ENCODE data around the gene TAX1BP1. TPM values are rescaled to one million over a fixed set of nuclear protein-coding genes. Genes with fewer than 3 reads are reported as not detected.
"Not testable (repeated sequence)": the region's sequence is repeated elsewhere in the genome, so short reads cannot be mapped to it uniquely, and the experiment has no call there.

TAX1BP1 gene
- total and polyA plus RNA-seq, 2 experiments from 2014 or later, result 56.5 to 87.9 TPM

- peak; percentile 97 for DNase-seq (ENCODE audit: low spot score)
- Mint-ChIP-seq H3K27me3 (ENCODE audit: insufficient read depth, low read depth, poor library complexity) (peaks cover 7% of the 10 kb centered on the region), H3K36me3 (ENCODE audit: low read depth) (no peaks in the 10 kb centered on the region; the same call in 2 of the 3 replicates), H3K27ac (peak overlapping the region; percentile 98), H3K4me3 (peak overlapping the region; percentile 94), H3K4me1 (peaks cover 24% of the 10 kb centered on the region), H3K9me3 (no peaks in the 10 kb centered on the region; the same call in 2 of the 3 replicates)
- peak overlapping the region; percentile 97 for H3K27ac ChIP-seq (ENCODE audit: low read depth)
- no peaks in the 10 kb centered on the region; the same call in 1 of the 2 replicates for H3K36me3 ChIP-seq (ENCODE audit: insufficient read depth)
- H3F3A ChIP-seq (replicated peaks; ENCODE audit: low read depth), result no peaks in the 10 kb centered on the region
- H2AFZ ChIP-seq, result peak overlapping the region; percentile 83
- no peaks in the 10 kb centered on the region for H4K20me1 ChIP-seq (replicated peaks; ENCODE audit: insufficient read depth)
- TF ChIP-seq POLR2AphosphoS5 (IDR thresholded peaks at IDR 0.05; ENCODE audit: low read depth), result peak; percentile 20; the same call in 1 of the 2 replicates
- no peak for TF ChIP-seq JUNB (IDR thresholded peaks at IDR 0.05; ENCODE audit: unreplicated experiment)
- no peaks in the 10 kb centered on the region for H3K27me3 ChIP-seq (ENCODE audit: insufficient read depth)
- H3K4me1 ChIP-seq (ENCODE audit: insufficient read depth), result peaks cover 6% of the 10 kb centered on the region; the same call in 1 of the 2 replicates
- peak overlapping the region; percentile 81 for H3K4me2 ChIP-seq
- no peaks in the 10 kb centered on the region for H3K9me2 ChIP-seq (ENCODE audit: insufficient read depth)
- ATAC-seq, result peak; percentile 93
- peaks cover 44% of the 10 kb centered on the region for H3K79me2 ChIP-seq (replicated peaks; ENCODE audit: insufficient read depth)
- H3K4me3 ChIP-seq, result peak overlapping the region; percentile 93
Observed at GRCh38 chr7:27740449-27741086, 606 bp downstream of the TAX1BP1 start.

- H3K4me3 Mint-ChIP-seq; H3K27ac ChIP-seq (ENCODE audit: low read depth); H3K36me3 ChIP-seq (ENCODE audit: insufficient read depth); H2AFZ ChIP-seq; H3K4me3 ChIP-seq; H3F3A ChIP-seq (replicated peaks; ENCODE audit: low read depth); H3K4me2 ChIP-seq; H3K27me3 Mint-ChIP-seq (ENCODE audit: insufficient read depth, low read depth, poor library complexity); DNase-seq (ENCODE audit: low spot score); H4K20me1 ChIP-seq (replicated peaks; ENCODE audit: insufficient read depth); H3K27me3 ChIP-seq (ENCODE audit: insufficient read depth); H3K4me1 ChIP-seq (ENCODE audit: insufficient read depth); H3K9me3 Mint-ChIP-seq; H3K36me3 Mint-ChIP-seq (ENCODE audit: low read depth); H3K9me2 ChIP-seq (ENCODE audit: insufficient read depth); ATAC-seq: not testable (repeated sequence)
- peaks cover 61% of the 10 kb centered on the region for H3K79me2 ChIP-seq (replicated peaks; ENCODE audit: insufficient read depth)
- Mint-ChIP-seq H3K27ac (peak overlapping the region; percentile 70; the same call in 1 of the 2 replicates), H3K4me1 (peaks cover 31% of the 10 kb centered on the region)
Observed at GRCh38 chr7:27742091-27742710, 2.2 kb downstream of the TAX1BP1 start.

GRCh38 chr7:27745064-27745583, 5.2 kb downstream of the TAX1BP1 start:
- ATAC-seq (peak; percentile 40), DNase-seq (ENCODE audit: low spot score) (peak; percentile 87)
- no peaks in the 10 kb centered on the region; the same call in 2 of the 3 replicates for H3K9me3 Mint-ChIP-seq
- Histone ChIP-seq H3K4me3 (no peak overlapping the region), H3K79me2 (replicated peaks; ENCODE audit: insufficient read depth) (peaks cover 72% of the 10 kb centered on the region), H4K20me1 (replicated peaks; ENCODE audit: insufficient read depth) (no peaks in the 10 kb centered on the region), H3K9me2 (ENCODE audit: insufficient read depth) (no peaks in the 10 kb centered on the region), H3K27ac (ENCODE audit: low read depth) (peak overlapping the region; percentile 65), H3K4me2 (no peak overlapping the region), H3K4me1 (ENCODE audit: insufficient read depth) (peaks cover 6% of the 10 kb centered on the region; the same call in 1 of the 2 replicates), H2AFZ (no peak overlapping the region), H3K36me3 (ENCODE audit: insufficient read depth) (peaks cover 12% of the 10 kb centered on the region; the same call in 1 of the 2 replicates), H3K27me3 (ENCODE audit: insufficient read depth) (no peaks in the 10 kb centered on the region), H3F3A (replicated peaks; ENCODE audit: low read depth) (no peaks in the 10 kb centered on the region)
- peaks cover 26% of the 10 kb centered on the region for H3K4me1 Mint-ChIP-seq
- no peak overlapping the region for H3K4me3 Mint-ChIP-seq
- H3K27me3 Mint-ChIP-seq (ENCODE audit: insufficient read depth, low read depth, poor library complexity), result peaks cover 7% of the 10 kb centered on the region
- peak overlapping the region; percentile 79 for H3K27ac Mint-ChIP-seq
- H3K36me3 Mint-ChIP-seq (ENCODE audit: low read depth), result peaks cover 3% of the 10 kb centered on the region; the same call in 1 of the 3 replicates
- peak; percentile 61 to 70 for TF ChIP-seq CTCF (conservative IDR thresholded peaks at IDR 0.05; ENCODE audit: low read depth in 2 of 2)
- TF ChIP-seq POLR2AphosphoS5 (IDR thresholded peaks at IDR 0.05; ENCODE audit: low read depth), result no peak
